ENCODE data around the gene TAF1. TPM values are rescaled to one million over a fixed set of nuclear protein-coding genes. Genes with fewer than 3 reads are reported as not detected.
"Not testable (repeated sequence)": the region's sequence is repeated elsewhere in the genome, so short reads cannot be mapped to it uniquely, and the experiment has no call there.

Gene TAF1
- total RNA-seq, 2 donors from 2014 or later = 25.2 to 31.6 TPM

- intact Hi-C loops (cut with DNase I, micrococcal nuclease) = no loop called here
- ATAC-seq (peak; percentile 27), DNase-seq (peak; percentile 5 to 29)
These were observed 127.0 kb downstream of the TAF1 start for GRCh38 chrX:71493111-71493613.

- intact Hi-C loops (cut with DNase I, micrococcal nuclease); ATAC-seq; DNase-seq: not testable (repeated sequence)
These were observed 129.8 kb downstream of the TAF1 start for GRCh38 chrX:71495979-71496378.

DNA sequence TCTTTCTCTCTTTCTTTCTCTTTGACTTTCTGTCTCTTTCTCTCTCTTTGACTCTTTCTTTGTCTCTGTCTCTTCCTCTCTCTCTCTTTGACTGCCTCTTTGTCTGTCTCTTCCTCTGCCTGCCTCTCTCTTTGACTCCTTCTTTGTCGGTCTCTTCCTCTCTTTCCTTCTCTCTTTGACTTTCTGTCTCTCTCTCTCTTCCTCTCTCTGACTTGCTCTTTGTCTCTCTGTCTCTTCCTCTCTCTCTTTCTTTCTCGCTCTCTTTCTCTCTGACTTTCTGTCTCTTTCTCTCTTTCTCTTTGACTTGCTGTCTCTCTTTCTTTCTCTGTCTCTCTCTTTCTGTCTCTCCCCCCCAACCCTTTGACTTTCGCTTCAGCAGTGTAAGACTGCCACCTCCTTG is 130.3 kb downstream of the TAF1 start:
- ATAC-seq = no peak
- DNase-seq = no peak
- intact Hi-C loops (cut with DNase I, micrococcal nuclease) = no loop called here

GRCh38 chrX:71502080-71502479 is 135.9 kb downstream of the TAF1 start:
- ATAC-seq; DNase-seq; intact Hi-C loops (cut with DNase I, micrococcal nuclease): not testable (repeated sequence)

DNA sequence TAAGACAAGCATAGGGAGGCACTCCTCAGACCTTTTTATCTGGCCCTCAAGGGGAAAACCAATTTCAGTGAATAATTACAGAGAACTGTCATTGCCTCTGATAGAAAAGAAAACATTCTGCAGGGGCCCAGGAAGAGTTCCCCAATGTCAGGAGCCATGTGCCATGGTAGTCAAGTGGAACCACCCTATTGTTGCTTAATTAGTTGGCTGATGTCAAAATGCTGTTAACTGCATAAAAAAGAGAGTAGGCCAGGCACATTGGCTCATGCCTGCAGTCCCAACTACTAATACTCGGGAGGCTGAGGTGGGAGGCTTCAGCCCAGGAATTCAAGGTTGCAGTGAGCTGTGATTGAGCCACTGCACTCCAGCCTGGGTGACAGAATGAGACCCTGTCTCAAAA is 138.2 kb downstream of the TAF1 start:
- intact Hi-C loops (cut with DNase I, micrococcal nuclease) = no loop called here
- ATAC-seq (no peak), DNase-seq (no peak)

GRCh38 chrX:71509289-71509688 is 143.1 kb downstream of the TAF1 start:
- intact Hi-C loops (cut with DNase I, micrococcal nuclease) = no loop called here
- no peak for DNase-seq
- ATAC-seq = no peak

DNA sequence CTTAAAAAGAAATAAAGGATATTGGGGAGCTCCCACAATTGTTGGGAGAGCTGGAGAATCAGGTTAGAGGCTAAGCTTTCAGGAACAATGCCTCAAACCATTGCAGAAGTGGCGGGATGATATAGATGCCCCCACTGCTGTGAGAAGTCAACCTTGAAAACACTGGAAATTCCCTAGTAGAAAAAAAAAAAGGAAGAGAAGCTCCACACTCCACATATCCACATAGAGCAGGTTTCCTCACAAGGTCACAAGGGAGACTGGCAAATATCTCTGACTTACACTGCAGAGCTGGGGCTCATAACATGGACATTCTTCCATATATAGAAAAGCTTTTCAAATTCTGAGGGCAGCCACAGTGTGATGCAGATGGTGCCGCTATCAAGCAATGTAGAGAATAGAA is 144.0 kb downstream of the TAF1 start:
- ATAC-seq = no peak
- intact Hi-C loops (cut with DNase I, micrococcal nuclease) = no loop called here
- DNase-seq = no peak

GRCh38 chrX:71513731-71514130 is 147.6 kb downstream of the TAF1 start:
- ATAC-seq; DNase-seq; intact Hi-C loops (cut with DNase I, micrococcal nuclease): not testable (repeated sequence)

GRCh38 chrX:71514367-71515037 is 148.3 kb downstream of the TAF1 start:
- ATAC-seq = no peak
- DNase-seq = no peak
- intact Hi-C loops (cut with DNase I, micrococcal nuclease) = no loop called here

- intact Hi-C loops (cut with DNase I, micrococcal nuclease) = no loop called here
- ATAC-seq (no peak), DNase-seq (no peak)
These were observed 148.9 kb downstream of the TAF1 start for GRCh38 chrX:71515038-71515396.

Other genes with a start within 250 kb of the TAF1 start
- 10 to 100 TPM; 35.4 to 37.9 TPM for gene MED12, start 247.8 kb upstream of the TAF1 start, total RNA-seq
- 1 to 10 TPM in 1 of 2 donors, under 1 TPM in 1; 0.67 to 1.1 TPM for gene NLGN3, start 221.5 kb upstream of the TAF1 start, total RNA-seq
- gene GJB1, start 143.1 kb upstream of the TAF1 start, total RNA-seq = 10 to 100 TPM; 67.9 to 72.6 TPM
- gene ZMYM3, start 112.2 kb upstream of the TAF1 start, total RNA-seq = 10 to 100 TPM; 15.9 to 17.0 TPM
- gene NONO, start 82.7 kb upstream of the TAF1 start, total RNA-seq = 100 to 1,000 TPM; 158 to 183 TPM
- 1 to 10 TPM in 1 of 2 donors, under 1 TPM in 1; 0.61 to 1.9 TPM for gene ITGB1BP2, start 64.6 kb upstream of the TAF1 start, total RNA-seq
- 100 to 1,000 TPM; 100 to 101 TPM for gene OGT, start 166.7 kb downstream of the TAF1 start, total RNA-seq
- gene GCNA, start 212.1 kb downstream of the TAF1 start, total RNA-seq = 1 to 10 TPM; 1.1 to 1.2 TPM

Data from left colon (tissue), 2 donors.